Measurements from ENCODE around the gene CTSD.

Gene CTSD

DNA sequence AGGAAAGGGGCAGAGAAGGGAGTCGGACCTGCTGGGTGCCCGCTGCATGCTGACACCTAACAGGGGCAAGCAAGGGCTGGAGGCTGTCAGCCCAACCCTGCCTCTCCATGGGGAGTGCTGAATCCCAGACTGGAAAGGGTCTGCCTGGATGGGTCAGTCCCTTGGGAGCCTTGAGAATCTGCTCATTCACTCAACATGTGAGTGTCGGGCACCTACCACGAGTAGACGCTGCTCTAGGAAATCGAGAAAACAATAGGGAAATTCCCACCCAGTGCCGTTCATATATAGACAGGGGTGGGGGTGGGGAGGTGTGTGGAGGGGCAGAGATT is 4.4 kb upstream of the CTSD start:
- DNase-seq, result no peak

DNA sequence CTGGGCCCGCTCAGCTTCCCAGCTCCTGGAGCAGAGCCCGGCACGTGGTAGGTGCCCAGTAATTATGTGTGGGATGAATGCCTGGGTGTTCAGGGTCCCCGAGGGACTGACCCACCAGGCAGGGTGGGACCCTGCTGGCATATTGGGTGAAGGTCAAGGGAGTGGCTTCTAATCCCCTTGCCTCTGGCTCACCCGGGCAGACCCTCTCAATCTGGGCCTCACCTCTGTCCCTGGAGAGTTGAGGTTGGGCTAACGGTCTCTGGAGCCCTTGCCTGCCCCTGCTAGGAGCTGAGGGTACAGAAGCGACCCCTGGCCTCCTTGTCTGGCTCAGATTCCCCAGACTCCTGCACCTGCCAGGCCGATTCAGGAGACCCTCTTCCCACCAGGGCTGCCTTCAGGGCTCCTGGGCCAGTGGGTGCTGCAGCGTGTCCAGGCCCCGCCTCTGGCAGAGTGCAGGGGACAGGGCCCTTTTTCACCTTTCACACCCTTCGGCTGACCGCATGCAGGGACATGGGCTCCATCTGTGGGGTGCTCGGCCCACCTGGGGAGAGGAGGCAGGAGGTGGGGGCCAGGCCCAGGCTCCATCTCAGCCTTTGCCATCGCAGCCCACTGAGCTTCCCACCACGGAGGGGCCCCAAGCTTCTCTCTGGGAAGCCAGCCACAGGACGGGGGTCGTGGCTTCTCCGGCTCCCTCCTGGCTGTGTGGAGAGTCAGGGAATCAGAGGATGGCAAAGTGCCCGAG is 3.8 kb upstream of the CTSD start:
- DNase-seq, result no peak

GRCh38 chr11:1766719-1767398 is 3.1 kb upstream of the CTSD start:
- DNase-seq, result no peak

DNA sequence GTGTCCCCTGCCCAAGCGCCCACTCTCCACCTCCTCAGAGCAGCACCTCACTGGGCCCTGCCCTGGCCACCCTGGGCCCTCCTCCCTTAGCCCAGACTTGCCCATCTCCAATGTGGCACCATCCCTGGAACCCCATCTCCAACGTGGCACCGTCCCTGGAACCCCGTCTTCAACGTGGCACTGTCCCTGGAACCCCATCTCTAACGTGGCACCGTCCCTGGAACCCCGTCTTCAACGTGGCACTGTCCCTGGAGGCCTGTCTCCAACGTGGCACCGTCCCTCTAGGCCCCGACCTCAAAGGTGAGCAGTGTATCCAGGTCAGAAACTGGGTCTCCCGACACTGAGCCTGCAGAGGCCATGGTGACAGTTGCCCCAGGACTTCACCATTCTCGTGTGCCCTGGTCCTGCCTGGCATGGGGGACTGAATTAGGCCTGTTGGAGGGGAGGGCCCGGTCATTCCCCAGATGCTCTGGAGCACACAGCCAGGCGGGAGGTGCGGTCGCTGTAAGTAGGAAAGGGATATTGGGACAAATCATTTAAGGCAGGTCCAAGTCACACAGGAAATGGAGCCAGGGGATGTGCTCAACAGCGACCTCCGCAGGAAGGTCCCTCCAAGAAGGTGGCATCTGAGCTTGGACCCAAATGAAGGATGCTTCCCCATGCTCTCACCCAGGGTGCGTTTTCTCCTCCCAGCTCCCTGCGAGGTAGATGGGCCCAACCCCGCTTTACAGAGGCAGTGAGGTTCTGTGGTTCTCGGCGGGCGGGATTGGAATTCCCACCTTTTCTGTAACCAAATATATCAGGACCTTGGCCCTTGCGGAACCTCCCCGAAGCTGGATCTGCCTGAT is 2.4 kb upstream of the CTSD start:
- DNase-seq, result no peak

DNA sequence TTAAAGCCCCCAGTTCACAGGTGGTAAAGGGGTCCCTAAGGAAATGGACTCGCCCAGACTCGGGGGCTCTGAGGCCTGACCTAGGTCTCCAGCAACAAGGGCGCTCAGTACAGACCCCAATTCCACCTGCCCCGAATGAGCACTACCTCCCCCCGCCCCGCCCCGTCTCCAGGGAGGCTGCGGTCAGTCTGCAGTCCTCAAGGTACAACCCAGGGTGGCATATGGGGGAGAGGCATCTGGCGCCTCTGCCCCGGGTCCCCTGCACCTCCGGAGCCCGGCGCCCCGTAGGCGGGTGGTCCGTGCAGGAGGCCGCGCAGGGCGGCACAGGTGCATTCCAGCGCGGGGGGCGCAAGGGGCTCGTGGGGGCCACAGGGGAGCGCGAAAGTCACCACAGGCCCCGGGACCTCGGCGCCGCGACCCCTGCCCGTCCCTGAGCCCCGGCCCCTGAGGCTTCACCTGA is 361 bp downstream of the CTSD start:
- DNase-seq, result no peak

- no peak for DNase-seq
These were observed 1.0 kb downstream of the CTSD start for GRCh38 chr11:1762537-1763302.

- no peak for DNase-seq
These were observed 1.7 kb downstream of the CTSD start for GRCh38 chr11:1761857-1762536.

DNA sequence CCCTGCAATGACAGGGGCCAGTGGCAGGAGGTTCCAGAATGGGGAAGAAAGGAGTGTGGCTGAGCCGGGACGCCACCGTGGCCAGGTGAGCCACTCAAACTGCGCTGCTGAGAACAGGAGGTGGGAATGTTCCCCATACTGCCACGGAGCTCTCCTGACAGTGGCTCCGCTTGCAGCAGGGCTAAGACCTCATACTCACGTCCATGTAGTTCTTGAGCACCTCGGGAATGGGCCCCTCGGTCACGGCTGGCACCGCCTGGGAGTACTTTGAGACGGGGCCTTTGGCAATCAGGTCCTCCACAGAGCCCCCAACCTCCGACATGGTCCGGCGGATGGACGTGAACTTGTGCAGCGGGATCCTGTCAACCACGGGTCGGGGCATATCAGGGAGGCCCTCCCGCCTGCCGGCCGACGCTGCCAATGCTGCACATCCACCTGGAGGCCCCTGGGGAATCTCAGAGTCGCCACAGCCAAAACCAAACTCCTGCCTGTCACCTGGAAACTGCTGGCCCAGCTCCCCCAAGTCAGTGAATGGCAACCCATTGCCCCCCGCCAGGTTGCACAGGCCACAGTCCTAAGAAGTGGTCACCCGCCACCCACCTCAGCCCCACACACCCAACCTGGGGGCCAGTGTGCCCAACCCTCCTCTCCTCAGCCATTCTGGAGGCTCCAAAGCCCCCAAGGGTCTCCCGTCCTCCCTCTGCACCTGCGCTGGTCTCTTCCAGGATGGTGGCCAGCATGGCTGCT is 2.4 kb downstream of the CTSD start:
- DNase-seq, result no peak

GRCh38 chr11:1760351-1761109 is 3.2 kb downstream of the CTSD start:
- no peak for DNase-seq

DNA sequence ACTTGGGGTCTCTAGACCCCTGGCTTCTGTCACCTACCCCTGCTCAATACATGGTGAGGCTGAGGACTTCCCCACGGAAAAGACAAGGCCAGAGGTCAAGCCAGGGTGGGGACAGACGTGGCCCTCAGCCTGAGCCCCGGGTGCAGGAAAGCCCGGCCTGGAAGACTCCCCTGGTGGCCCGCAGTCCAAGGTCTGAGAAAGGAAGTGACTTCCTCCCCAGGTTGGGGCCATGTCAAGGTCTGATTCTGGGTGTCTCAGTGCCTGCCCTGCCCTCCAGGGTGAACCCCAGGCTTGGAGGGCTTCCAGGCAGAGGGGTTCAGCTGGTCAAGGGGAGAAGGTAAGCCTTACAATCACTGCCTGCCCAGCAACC is 3.9 kb downstream of the CTSD start:
- DNase-seq, result no peak

DNA sequence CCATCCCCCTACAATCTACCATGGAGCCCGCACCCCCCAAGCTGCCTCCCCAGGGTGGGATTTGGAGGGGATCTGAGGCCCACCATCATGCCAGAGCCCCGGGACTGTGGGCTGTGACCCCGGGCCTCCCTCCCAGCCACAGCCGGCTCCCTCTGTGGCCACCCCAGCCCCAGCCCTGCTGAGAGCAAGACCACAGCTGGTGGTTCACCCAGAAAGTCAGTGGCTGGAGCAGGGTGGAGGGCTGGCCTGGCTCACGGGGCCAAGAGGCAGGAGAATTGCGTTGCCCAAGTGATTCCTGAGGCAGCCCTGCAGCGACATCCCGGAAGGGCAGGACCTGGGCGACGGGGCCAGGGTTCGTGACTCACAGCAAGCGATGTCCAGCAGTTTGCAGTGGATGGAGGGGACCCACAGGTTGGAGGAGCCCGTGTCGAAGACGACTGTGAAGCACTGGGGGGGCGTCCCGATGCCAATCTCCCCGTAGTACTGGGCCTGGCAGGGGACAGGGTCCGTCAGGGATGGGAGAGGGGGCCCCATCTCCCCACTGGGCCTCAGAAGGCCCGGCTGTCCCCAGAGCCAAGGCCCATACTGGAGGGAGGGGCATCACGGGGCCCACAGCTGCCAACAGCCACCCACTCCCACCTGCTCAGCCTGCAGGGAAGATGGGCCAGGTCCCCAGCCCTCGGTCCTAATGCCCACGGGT is 4.4 kb downstream of the CTSD start:
- no peak for DNase-seq

DNA sequence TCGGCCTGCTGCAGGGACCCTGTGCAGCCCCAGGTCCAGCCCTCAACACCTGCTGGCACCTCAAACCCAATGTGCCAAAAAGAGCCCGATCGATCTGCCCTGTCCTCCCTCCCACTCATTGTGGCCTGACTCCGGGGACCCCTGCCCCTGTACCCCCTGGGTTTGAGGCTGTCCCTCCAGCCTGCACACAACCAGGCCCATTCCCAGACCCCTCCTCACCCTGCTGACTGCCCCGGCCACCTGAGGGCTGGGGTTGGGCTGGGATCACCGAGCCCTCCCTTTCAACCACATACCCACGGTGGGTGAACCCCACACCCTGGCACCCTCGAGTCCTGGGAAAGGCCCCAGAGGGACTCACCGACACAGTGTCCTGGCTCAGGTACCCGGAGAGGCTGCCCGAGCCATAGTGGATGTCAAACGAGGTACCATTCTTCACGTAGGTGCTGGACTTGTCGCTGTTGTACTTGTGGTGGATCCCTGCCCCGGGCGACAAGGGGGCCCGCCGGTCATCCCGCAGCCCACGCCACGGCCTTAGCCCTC is 5.0 kb downstream of the CTSD start:
- DNase-seq, result no peak

GRCh38 chr11:1757861-1758610 is 5.7 kb downstream of the CTSD start:
- no peak for DNase-seq

- DNase-seq, result no peak
These were observed 6.6 kb downstream of the CTSD start for GRCh38 chr11:1756791-1757771.

GRCh38 chr11:1755692-1756561 is 7.8 kb downstream of the CTSD start:
- no peak for DNase-seq

- no peak for DNase-seq
These were observed 8.4 kb downstream of the CTSD start for GRCh38 chr11:1755344-1755691.
